GM10847 (cell line): Measurements from ENCODE around the gene SIVA1.

ENCODE experiments used
- POLR2A ChIP-seq: IDR thresholded peaks from 2 replicates; pipeline ENCODE4 v1.6.1; 2011; ENCODE audit not compliant: insufficient read length; ENCODE audit errors: extremely low read depth

Gene SIVA1

GRCh38 chr14:104788161-104788818 lies 35.3 kb downstream of the SIVA1 start:
- no peak for TF ChIP-seq POLR2A

GRCh38 chr14:104788873-104789663 lies 36.1 kb downstream of the SIVA1 start:
- no peak for TF ChIP-seq POLR2A

- no peak for TF ChIP-seq POLR2A
Observed at GRCh38 chr14:104789752-104790743, 37.1 kb downstream of the SIVA1 start.

GRCh38 chr14:104791425-104791824 lies 38.5 kb downstream of the SIVA1 start:
- TF ChIP-seq POLR2A = no peak

GRCh38 chr14:104792101-104792884 lies 39.3 kb downstream of the SIVA1 start:
- TF ChIP-seq POLR2A = no peak

GRCh38 chr14:104792945-104793702 lies 40.2 kb downstream of the SIVA1 start:
- TF ChIP-seq POLR2A = no peak

- TF ChIP-seq POLR2A = no peak
Observed at GRCh38 chr14:104793703-104793959, 40.7 kb downstream of the SIVA1 start.

- TF ChIP-seq POLR2A = no peak
Observed at GRCh38 chr14:104794099-104794498, 41.2 kb downstream of the SIVA1 start.

GRCh38 chr14:104794631-104794992 lies 41.7 kb downstream of the SIVA1 start:
- TF ChIP-seq POLR2A = no peak

GRCh38 chr14:104794993-104795780 lies 42.2 kb downstream of the SIVA1 start, which contains the start of gene AKT1:
Gene AKT1, minus strand, starts transcription at chr14:104795748. Its CDS starts 3,105 bp downstream, at chr14:104792643.
- TF ChIP-seq POLR2A = no peak

- TF ChIP-seq POLR2A = no peak
Observed at GRCh38 chr14:104795781-104796686, 43.1 kb downstream of the SIVA1 start.

- no peak for TF ChIP-seq POLR2A
Observed at GRCh38 chr14:104796687-104797081, 43.7 kb downstream of the SIVA1 start.
